ENCODE results near the gene CBS. TPM values are rescaled to one million over a fixed set of nuclear protein-coding genes. Genes with fewer than 3 reads are reported as not detected.
"Not testable (repeated sequence)": the region's sequence is repeated elsewhere in the genome, so short reads cannot be mapped to it uniquely, and the experiment has no call there.

Gene CBS
- polyA plus RNA-seq, 4 donors = 9.4 to 20.6 (median 11.0) TPM

GRCh38 chr21:43062955-43063664 lies 12.5 kb downstream of the CBS start:
- FAIRE-seq; H3K9me3 ChIP-seq (ENCODE audit: control insufficient read depth in 2 of 2, insufficient read depth in 1 of 2, low read depth in 1 of 2, low read length in 1 of 2); H3K36me3 ChIP-seq (ENCODE audit: control insufficient read depth in 3 of 3, insufficient read depth in 2 of 3, low read depth in 1 of 3, low read length in 3 of 3); H3K4me3 ChIP-seq (ENCODE audit: low read depth in 1 of 3, low read length in 3 of 3); H3K4me1 ChIP-seq (ENCODE audit: control insufficient read depth in 3 of 3, insufficient read depth in 2 of 3, low read depth in 1 of 3, low read length in 2 of 3); DNase-seq; H3K27me3 ChIP-seq (ENCODE audit: control insufficient read depth in 3 of 3, insufficient read depth in 3 of 3, low read length in 3 of 3): not testable (repeated sequence)
- 54 to 57% methylated on average over 2 of the region's 28 CpGs; no CpG with 5 or more reads in 1 of the 3 donors for WGBS, 3 donors
- peak overlapping the region in 1 of 3 donors; percentile 20 for H3K27ac ChIP-seq (ENCODE audit: low read depth in 1 of 3, low read length in 2 of 3)

- not testable (repeated sequence) for H3K4me1 ChIP-seq (ENCODE audit: control insufficient read depth in 3 of 3, insufficient read depth in 2 of 3, low read depth in 1 of 3, low read length in 2 of 3); DNase-seq; H3K27me3 ChIP-seq (ENCODE audit: control insufficient read depth in 3 of 3, insufficient read depth in 3 of 3, low read length in 3 of 3); H3K9me3 ChIP-seq (ENCODE audit: control insufficient read depth in 2 of 2, insufficient read depth in 1 of 2, low read depth in 1 of 2, low read length in 1 of 2); H3K27ac ChIP-seq (ENCODE audit: low read depth in 1 of 3, low read length in 2 of 3); H3K36me3 ChIP-seq (ENCODE audit: control insufficient read depth in 3 of 3, insufficient read depth in 2 of 3, low read depth in 1 of 3, low read length in 3 of 3); H3K4me3 ChIP-seq (ENCODE audit: low read depth in 1 of 3, low read length in 3 of 3); FAIRE-seq
- WGBS, 3 donors = no CpG with 5 or more reads among the region's 13 CpGs
Measured at GRCh38 chr21:43053112-43053511, 22.5 kb downstream of the CBS start.

DNA sequence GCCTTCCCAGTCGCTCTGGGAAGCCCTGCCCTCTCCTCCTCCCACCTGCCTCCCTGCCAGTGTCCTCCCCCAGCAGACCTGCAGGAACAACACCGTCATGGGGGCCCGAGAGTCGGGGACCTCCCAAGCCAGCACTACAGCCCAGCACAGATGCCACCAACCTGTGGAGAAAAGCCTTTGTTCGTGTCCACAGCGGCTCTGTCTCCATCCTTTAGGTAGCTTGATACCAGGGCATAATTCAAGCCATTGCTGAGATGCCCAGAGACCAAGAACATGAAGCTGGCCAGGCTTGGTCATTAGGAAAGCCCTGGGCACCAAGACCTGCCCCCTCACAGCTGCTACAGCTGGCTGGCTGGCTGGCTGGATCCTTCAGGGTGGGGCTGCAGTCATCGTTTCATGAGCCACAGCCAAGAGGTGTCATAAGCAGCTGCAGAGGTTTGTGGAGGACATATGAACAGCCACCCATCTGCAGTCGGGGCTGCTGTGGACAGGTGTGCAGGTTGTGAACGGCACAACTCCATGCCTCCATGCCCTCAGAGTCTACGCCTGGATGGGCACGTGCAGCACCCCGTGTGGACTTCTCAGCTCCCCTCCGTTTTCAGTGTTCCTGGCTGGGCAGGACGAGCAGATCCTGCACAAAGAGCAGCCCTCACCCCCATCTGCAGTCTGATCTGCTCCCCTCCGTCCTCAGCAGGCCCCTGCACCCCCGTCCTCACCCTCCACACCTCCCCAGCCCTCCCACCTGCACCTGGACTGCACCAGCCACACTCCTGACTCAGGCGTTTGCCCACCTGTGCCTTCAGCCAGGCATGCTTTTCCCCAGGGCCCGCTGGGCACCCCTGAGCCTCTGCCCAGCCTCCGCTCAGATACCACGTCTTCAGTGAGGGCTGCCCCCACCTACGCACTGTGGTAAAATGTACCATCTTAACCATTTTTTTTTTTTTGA lies 29.5 kb downstream of the CBS start:
- not testable (repeated sequence) for H3K9me3 ChIP-seq (ENCODE audit: control insufficient read depth in 2 of 2, insufficient read depth in 1 of 2, low read depth in 1 of 2, low read length in 1 of 2); FAIRE-seq; H3K4me1 ChIP-seq (ENCODE audit: control insufficient read depth in 3 of 3, insufficient read depth in 2 of 3, low read depth in 1 of 3, low read length in 2 of 3); H3K36me3 ChIP-seq (ENCODE audit: control insufficient read depth in 3 of 3, insufficient read depth in 2 of 3, low read depth in 1 of 3, low read length in 3 of 3); H3K27me3 ChIP-seq (ENCODE audit: control insufficient read depth in 3 of 3, insufficient read depth in 3 of 3, low read length in 3 of 3); H3K4me3 ChIP-seq (ENCODE audit: low read depth in 1 of 3, low read length in 3 of 3); H3K27ac ChIP-seq (ENCODE audit: low read depth in 1 of 3, low read length in 2 of 3)
- peak in 1 of 2 donors; percentile 9 for DNase-seq
- 37 to 49% (median 41%) methylated on average over 13 to 20 of the region's 21 CpGs for WGBS, 3 donors

DNA sequence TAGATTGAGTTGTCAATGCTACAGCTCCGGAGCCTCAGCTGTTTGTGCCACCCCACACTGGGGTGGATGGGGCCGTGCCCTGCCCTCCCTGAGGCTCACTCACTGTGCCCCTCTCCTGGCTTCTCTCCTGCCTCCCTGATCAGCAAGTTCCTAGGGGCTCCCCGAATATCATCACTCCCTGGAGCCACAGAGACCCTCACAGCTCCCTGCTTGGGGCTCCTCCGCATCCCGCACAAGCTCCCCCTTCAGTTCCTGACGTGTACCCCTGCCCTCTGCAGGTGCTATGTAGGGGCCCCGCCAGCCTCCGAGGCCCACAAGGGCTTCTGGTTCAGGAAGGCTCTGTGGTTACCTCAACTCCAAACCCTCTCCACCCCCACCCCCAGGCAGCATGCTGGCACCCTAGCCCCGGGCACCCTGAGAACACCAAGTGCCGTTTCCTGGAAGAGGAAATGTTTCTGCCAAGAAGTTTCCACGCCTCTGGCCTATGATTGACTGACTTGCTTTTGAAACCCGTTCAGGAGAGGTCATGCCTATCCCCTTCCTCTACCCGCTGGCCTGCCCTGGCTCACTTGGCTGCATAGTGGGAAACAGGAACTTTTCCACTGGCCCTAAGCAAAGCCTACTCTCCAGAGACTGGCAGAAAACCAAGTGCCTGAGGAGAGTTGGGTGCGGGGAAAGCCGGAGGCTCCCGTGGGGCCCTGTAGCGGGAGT lies 30.3 kb downstream of the CBS start:
- H3K36me3 ChIP-seq (ENCODE audit: control insufficient read depth in 3 of 3, insufficient read depth in 2 of 3, low read depth in 1 of 3, low read length in 3 of 3); H3K27ac ChIP-seq (ENCODE audit: low read depth in 1 of 3, low read length in 2 of 3); H3K27me3 ChIP-seq (ENCODE audit: control insufficient read depth in 3 of 3, insufficient read depth in 3 of 3, low read length in 3 of 3); H3K4me1 ChIP-seq (ENCODE audit: control insufficient read depth in 3 of 3, insufficient read depth in 2 of 3, low read depth in 1 of 3, low read length in 2 of 3); FAIRE-seq; H3K4me3 ChIP-seq (ENCODE audit: low read depth in 1 of 3, low read length in 3 of 3); H3K9me3 ChIP-seq (ENCODE audit: control insufficient read depth in 2 of 2, insufficient read depth in 1 of 2, low read depth in 1 of 2, low read length in 1 of 2); DNase-seq: not testable (repeated sequence)
- WGBS, 3 donors = 30 to 39% (median 37%) methylated on average over 6 to 7 of the region's 17 CpGs

- WGBS, 3 donors = 62 to 72% (median 65%) methylated on average over 7 to 12 of the region's 14 CpGs
- not testable (repeated sequence) for H3K9me3 ChIP-seq (ENCODE audit: control insufficient read depth in 2 of 2, insufficient read depth in 1 of 2, low read depth in 1 of 2, low read length in 1 of 2)
Measured at GRCh38 chr21:43044547-43044946, 31.1 kb downstream of the CBS start.

DNA sequence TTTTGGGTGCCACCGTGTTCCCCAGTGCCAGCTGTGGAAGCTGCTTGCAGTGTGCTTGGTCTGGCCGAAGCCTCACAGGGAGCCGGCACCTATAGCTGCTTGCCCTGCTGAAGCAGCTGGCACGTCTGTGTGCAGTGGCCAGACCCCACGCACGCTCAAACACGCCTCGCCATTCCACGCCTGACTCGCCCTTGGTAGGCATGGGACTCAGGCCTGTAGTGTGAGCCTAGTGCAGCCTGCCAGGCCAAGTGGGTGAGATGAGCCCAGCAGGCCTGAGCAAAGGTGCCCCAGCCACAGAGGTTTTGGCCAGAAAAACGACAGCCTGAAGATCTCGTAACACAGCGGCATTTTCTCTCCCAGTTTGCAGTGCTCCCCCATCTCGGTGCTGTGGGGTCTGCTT lies 32.3 kb downstream of the CBS start:
- not testable (repeated sequence) for FAIRE-seq; H3K27ac ChIP-seq (ENCODE audit: low read depth in 1 of 3, low read length in 2 of 3); DNase-seq; H3K36me3 ChIP-seq (ENCODE audit: control insufficient read depth in 3 of 3, insufficient read depth in 2 of 3, low read depth in 1 of 3, low read length in 3 of 3); H3K4me3 ChIP-seq (ENCODE audit: low read depth in 1 of 3, low read length in 3 of 3); H3K4me1 ChIP-seq (ENCODE audit: control insufficient read depth in 3 of 3, insufficient read depth in 2 of 3, low read depth in 1 of 3, low read length in 2 of 3); H3K27me3 ChIP-seq (ENCODE audit: control insufficient read depth in 3 of 3, insufficient read depth in 3 of 3, low read length in 3 of 3); H3K9me3 ChIP-seq (ENCODE audit: control insufficient read depth in 2 of 2, insufficient read depth in 1 of 2, low read depth in 1 of 2, low read length in 1 of 2)
- WGBS, 3 donors = 94 to 96% (median 94%) methylated on average over 4 to 10 of the region's 14 CpGs

More at GRCh38 chr21:43044547-43044946, 31.1 kb downstream of the CBS start:
- H3K36me3 ChIP-seq (ENCODE audit: control insufficient read depth in 3 of 3, insufficient read depth in 2 of 3, low read depth in 1 of 3, low read length in 3 of 3); DNase-seq; H3K27me3 ChIP-seq (ENCODE audit: control insufficient read depth in 3 of 3, insufficient read depth in 3 of 3, low read length in 3 of 3); H3K4me1 ChIP-seq (ENCODE audit: control insufficient read depth in 3 of 3, insufficient read depth in 2 of 3, low read depth in 1 of 3, low read length in 2 of 3); FAIRE-seq; H3K4me3 ChIP-seq (ENCODE audit: low read depth in 1 of 3, low read length in 3 of 3); H3K27ac ChIP-seq (ENCODE audit: low read depth in 1 of 3, low read length in 2 of 3): not testable (repeated sequence)

DNA sequence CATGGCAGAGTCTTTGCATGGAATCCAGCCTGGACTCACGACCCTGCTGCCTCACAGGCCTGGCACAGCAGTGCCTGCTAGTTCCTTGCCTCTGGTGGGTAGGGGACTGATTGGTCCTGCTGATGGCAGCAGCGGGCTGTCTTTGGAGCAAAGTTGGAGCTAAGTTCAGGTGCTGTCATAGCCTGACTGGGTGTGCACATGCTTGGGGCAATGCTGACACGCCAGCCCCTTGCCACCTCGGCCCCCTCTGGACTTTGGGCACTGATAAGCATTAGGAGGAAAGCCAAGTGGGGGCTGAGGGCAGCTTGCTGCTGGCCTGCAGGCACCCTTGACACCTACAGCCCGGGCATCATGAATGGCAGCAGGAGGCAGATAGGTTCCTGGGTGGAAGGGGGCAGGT lies 33.5 kb downstream of the CBS start:
- H3K4me3 ChIP-seq (ENCODE audit: low read depth in 1 of 3, low read length in 3 of 3); FAIRE-seq; DNase-seq; H3K36me3 ChIP-seq (ENCODE audit: control insufficient read depth in 3 of 3, insufficient read depth in 2 of 3, low read depth in 1 of 3, low read length in 3 of 3); H3K27me3 ChIP-seq (ENCODE audit: control insufficient read depth in 3 of 3, insufficient read depth in 3 of 3, low read length in 3 of 3); H3K9me3 ChIP-seq (ENCODE audit: control insufficient read depth in 2 of 2, insufficient read depth in 1 of 2, low read depth in 1 of 2, low read length in 1 of 2); H3K27ac ChIP-seq (ENCODE audit: low read depth in 1 of 3, low read length in 2 of 3); H3K4me1 ChIP-seq (ENCODE audit: control insufficient read depth in 3 of 3, insufficient read depth in 2 of 3, low read depth in 1 of 3, low read length in 2 of 3): not testable (repeated sequence)
- WGBS, 3 donors = 65 to 81% (median 65%) methylated on average over 4 to 5 of the region's 5 CpGs

DNA sequence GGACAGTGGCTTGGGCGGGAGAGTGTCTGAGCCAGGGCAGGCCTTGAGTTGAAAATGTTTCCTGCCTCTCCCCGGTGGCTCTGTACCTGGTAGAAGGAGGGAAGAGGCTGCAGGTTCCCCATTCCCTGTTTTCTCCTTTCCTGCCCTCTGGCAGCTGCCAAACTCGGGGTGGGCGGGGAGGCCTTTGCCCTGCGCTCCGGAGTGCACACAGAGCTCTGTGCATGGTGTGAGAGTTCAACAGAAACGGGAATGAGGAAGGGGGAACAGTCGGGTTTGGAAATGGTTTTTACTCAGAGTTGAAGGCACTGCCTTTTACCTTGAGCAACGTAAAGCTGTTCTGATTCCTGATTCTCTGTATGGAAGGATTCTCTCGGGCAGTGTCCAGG lies 37.0 kb downstream of the CBS start:
- DNase-seq; H3K4me1 ChIP-seq (ENCODE audit: control insufficient read depth in 3 of 3, insufficient read depth in 2 of 3, low read depth in 1 of 3, low read length in 2 of 3); FAIRE-seq; H3K36me3 ChIP-seq (ENCODE audit: control insufficient read depth in 3 of 3, insufficient read depth in 2 of 3, low read depth in 1 of 3, low read length in 3 of 3); H3K27ac ChIP-seq (ENCODE audit: low read depth in 1 of 3, low read length in 2 of 3); H3K27me3 ChIP-seq (ENCODE audit: control insufficient read depth in 3 of 3, insufficient read depth in 3 of 3, low read length in 3 of 3); H3K9me3 ChIP-seq (ENCODE audit: control insufficient read depth in 2 of 2, insufficient read depth in 1 of 2, low read depth in 1 of 2, low read length in 1 of 2); H3K4me3 ChIP-seq (ENCODE audit: low read depth in 1 of 3, low read length in 3 of 3): not testable (repeated sequence)
- WGBS, 3 donors = 40 to 62% (median 53%) methylated on average over 6 to 8 of the region's 10 CpGs

All from small intestine (tissue), 7 donors.